Hepatocyte (in vitro differentiated cells): ENCODE results near the gene APOL1.

Experiments used
- EZH2 ChIP-seq: fragments of 200-600 bp; sonication (generic); IDR thresholded peaks from 2 replicates; pipeline ENCODE4 v1.6.1; 2016; ENCODE audit warnings: antibody characterized with exemption, mild to moderate bottlenecking, borderline replicate concordance
- TF ChIP-seq, protein P1 (sequence below): fragments of 200-600 bp; sonication (generic); IDR thresholded peaks from 2 replicates; pipeline ENCODE4 v1.5.1; 2016; ENCODE audit warnings: antibody characterized with exemption, mild to moderate bottlenecking; ENCODE audit not compliant: poor library complexity

DNA sequence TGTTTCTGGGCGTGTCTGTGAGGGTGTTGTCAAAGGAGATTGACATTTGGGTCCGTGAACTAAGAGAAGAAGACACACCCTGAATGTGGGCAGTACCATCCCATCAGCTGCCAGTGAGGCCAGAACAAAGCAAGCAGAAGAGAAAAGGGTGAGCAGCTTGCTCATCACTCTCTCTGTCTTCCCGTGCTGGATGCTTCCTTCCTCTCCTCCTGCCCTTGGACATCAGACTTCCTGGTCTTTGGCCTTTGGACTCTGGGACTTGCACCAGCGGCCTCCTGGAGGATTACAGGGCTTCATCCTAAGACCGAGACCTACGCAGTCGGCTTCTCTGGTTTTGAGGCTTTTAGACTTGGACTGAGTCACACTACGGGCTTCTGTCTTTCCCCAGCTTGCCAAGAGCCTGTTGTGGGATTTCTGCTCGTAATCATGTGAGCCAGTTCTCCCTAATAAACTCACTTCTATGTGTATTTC, 32.4 kb upstream of the APOL1 start:
- TF ChIP-seq, protein P1, sequence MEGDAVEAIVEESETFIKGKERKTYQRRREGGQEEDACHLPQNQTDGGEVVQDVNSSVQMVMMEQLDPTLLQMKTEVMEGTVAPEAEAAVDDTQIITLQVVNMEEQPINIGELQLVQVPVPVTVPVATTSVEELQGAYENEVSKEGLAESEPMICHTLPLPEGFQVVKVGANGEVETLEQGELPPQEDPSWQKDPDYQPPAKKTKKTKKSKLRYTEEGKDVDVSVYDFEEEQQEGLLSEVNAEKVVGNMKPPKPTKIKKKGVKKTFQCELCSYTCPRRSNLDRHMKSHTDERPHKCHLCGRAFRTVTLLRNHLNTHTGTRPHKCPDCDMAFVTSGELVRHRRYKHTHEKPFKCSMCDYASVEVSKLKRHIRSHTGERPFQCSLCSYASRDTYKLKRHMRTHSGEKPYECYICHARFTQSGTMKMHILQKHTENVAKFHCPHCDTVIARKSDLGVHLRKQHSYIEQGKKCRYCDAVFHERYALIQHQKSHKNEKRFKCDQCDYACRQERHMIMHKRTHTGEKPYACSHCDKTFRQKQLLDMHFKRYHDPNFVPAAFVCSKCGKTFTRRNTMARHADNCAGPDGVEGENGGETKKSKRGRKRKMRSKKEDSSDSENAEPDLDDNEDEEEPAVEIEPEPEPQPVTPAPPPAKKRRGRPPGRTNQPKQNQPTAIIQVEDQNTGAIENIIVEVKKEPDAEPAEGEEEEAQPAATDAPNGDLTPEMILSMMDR = no peak
- no peak for TF ChIP-seq EZH2
